Gastroesophageal sphincter (tissue), 4 donors: Measurements from ENCODE around the gene MICAL3. TPM values are rescaled to one million over a fixed set of nuclear protein-coding genes. Genes with fewer than 3 reads are reported as not detected.
"Not testable (repeated sequence)": the region's sequence is repeated elsewhere in the genome, so short reads cannot be mapped to it uniquely, and the experiment has no call there.

Experiments used
- ATAC-seq: fragments of 150-250 bp; one replicate; pipeline ENCODE4 v1.9.1; 2016; ENCODE audit warnings: mild to moderate bottlenecking, moderate library complexity
- H3K27ac ChIP-seq, 4 donors: fragments of 200-600 bp; sonication (generic) in 3 of 4; 1 replicate in 3 of 4; 2 replicates in 1 of 4; pipeline ENCODE4 v1.5.1; 2016 to 2019
- H3K27me3 ChIP-seq: fragments of 200-600 bp; sonication (generic); one replicate; pipeline ENCODE4 v1.5.1; 2019
- H3K36me3 ChIP-seq, 2 donors: fragments of 200-600 bp; sonication (generic); one replicate each; pipeline ENCODE4 v1.5.1; 2019; ENCODE audit warnings: control low read depth in 1 of 2
- H3K4me1 ChIP-seq, 3 donors: fragments of 200-600 bp; sonication (generic); 1 replicate in 2 of 3; 2 replicates in 1 of 3; pipeline ENCODE4 v1.5.1; 2016 to 2019; ENCODE audit warnings: control low read depth in 2 of 3
- H3K4me3 ChIP-seq, 2 donors: fragments of 200-600 bp; sonication (generic); one replicate each; pipeline ENCODE4 v1.5.1; 2019; ENCODE audit warnings: mild to moderate bottlenecking in 1 of 2, moderate library complexity in 1 of 2
- H3K9me3 ChIP-seq, 3 donors: fragments of 200-600 bp; sonication (generic); one replicate each; pipeline ENCODE4 v1.5.1; 2017 to 2019; ENCODE audit warnings: control low read depth in 2 of 3
- CTCF ChIP-seq, 4 experiments: fragments of 200-600 bp in 2 of 4; fragments of 450-650 bp in 2 of 4; sonication (generic) in 1 of 4; IDR thresholded peaks; one replicate each; pipeline ENCODE4 v1.5.1; 2017 to 2019; ENCODE audit warnings: antibody characterized with exemption in 4 of 4, mild to moderate bottlenecking in 2 of 4, moderate library complexity in 2 of 4
- EP300 ChIP-seq: sonication (generic); formaldehyde crosslinking; IDR thresholded peaks from one replicate; pipeline ENCODE4 v1.6.1; 2017; ENCODE audit warnings: antibody characterized with exemption, mild to moderate bottlenecking
- POLR2A ChIP-seq, 2 donors: fragments of 450-650 bp; IDR thresholded peaks; one replicate each; pipeline ENCODE4 v1.6.1; 2017; ENCODE audit warnings: antibody characterized with exemption in 2 of 2, mild to moderate bottlenecking in 2 of 2, moderate library complexity in 1 of 2
- POLR2AphosphoS5 ChIP-seq: sonication (generic); formaldehyde crosslinking; IDR thresholded peaks from one replicate; pipeline ENCODE4 v1.6.1; 2017; ENCODE audit warnings: antibody characterized with exemption
- WGBS, 2 donors: methylation state at CpG; one replicate each; pipeline ENCODE4 v1.1.5; 2018; ENCODE audit warnings: low coverage in 1 of 2; 5-methylcytosine and 5-hydroxymethylcytosine counted together
- total RNA-seq, 4 donors: library from RNA; depleted of rRNA; stranded (reverse); fragments of >200 nt; gene quantifications; one replicate each; pipeline ENCODE4 v1.1.0, GENCODE V29; 2016

MICAL3 gene
- total RNA-seq, 4 donors from 2014 or later, result 37.3 to 120 (median 51.5) TPM

DNA sequence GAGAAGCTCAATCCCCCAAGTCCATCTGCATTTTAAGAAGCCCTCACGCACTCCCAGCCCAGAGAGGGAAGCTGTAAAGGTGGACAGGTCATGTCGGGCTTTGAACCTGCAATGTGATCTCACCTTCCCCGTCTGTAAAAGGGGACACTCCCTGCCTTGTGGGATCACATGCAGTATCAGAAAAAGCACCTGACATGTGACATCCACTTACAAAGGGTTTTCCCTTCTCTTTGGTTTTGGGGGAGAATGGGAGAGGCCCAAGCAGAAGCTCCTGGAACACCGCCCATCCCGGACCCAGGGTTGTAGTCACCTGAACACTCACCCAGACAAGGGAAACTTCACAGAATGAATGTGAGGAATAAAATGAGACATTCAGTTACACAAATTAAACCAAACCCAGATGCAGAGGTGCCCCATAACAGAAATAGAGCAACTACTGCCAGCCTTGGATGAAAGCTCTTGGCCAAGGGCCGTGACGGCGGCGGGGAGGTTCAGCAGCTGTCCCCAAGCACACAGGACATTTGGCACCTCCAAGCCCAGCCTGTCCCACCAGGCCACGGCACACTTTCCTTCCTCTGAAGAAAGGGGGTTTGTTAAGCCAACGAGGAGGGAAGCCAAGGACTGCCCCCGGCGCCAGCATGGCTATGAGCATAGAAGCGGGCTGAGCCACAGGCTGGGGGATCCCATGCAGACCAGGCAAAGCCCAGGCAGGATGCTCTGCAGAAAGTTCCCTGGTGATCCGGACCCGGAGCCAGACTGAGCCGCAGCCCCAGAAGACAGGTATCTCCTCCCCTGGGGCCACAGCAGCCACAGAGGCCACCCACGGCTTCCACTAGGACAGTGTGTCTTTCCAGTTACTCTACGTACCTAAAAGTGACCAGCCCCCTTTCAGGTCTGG lies 253.9 kb downstream of the MICAL3 start:
- ATAC-seq, result no peak
- TF ChIP-seq EP300 (no peak), POLR2AphosphoS5 (no peak), POLR2A (IDR thresholded peaks at IDR 0.05) (no peak), CTCF (IDR thresholded peaks at IDR 0.05) (no peak)
- Histone ChIP-seq H3K4me1 (peaks cover 0 to 24% (median 13%) of the 10 kb centered on the region in 3 donors), H3K9me3 (no peaks in the 10 kb centered on the region), H3K27ac (no peak overlapping the region), H3K4me3 (no peak overlapping the region), H3K36me3 (no peaks in the 10 kb centered on the region), H3K27me3 (no peaks in the 10 kb centered on the region)
- 91 to 92% methylated on average over 2 to 5 of the region's 19 CpGs for WGBS, 2 donors

- H3K27me3 ChIP-seq, result no peaks in the 10 kb centered on the region
- 83 to 100% methylated on average over 4 to 5 of the region's 9 CpGs for WGBS, 2 donors
- H3K4me3 ChIP-seq, result no peak overlapping the region
- TF ChIP-seq POLR2AphosphoS5, result no peak
- no peak for TF ChIP-seq CTCF (IDR thresholded peaks at IDR 0.05)
- TF ChIP-seq POLR2A (IDR thresholded peaks at IDR 0.05), result no peak
- no peak for TF ChIP-seq EP300
- no peak overlapping the region for H3K27ac ChIP-seq
- no peak for ATAC-seq
- no peaks in the 10 kb centered on the region for H3K36me3 ChIP-seq
- peaks cover 0 to 19% (median 10%) of the 10 kb centered on the region in 3 donors for H3K4me1 ChIP-seq
- no peaks in the 10 kb centered on the region for H3K9me3 ChIP-seq
These were observed 254.7 kb downstream of the MICAL3 start for GRCh38 chr22:17769716-17770082.

DNA sequence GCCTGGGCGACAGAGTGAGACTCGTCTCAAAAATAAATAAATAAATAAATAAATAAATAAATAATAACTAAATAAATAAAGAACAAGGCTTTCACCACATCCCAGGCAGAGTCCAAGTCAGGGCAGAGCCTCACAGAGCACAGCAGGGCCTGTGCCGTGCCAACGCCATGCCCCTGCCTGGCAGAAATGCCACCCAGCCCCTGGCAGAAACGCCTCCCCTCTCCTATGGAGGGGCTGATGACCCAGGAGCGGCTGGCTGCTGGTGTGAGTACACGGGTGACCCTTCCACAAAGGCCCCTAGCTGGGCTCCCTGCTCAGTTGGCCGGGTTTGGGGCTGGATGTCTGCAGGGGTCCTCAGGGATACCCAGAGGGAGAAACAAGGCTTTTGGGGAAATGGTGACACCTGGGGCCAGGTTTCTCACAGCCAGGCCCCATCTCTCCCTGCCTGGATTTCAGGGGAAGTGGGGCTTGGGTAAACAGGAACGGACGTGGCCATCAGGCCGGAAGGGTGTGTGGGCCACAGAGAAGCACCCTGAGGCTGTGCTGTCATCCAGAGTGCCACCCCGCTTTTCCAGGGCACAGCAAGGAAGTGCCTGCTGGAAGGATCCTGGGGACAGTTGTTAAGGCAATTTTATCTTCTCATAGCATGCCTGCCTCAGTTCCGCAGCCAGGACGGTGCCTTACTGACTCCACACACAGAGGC lies 255.2 kb downstream of the MICAL3 start:
- no peak overlapping the region for H3K27ac ChIP-seq
- H3K4me3 ChIP-seq, result no peak overlapping the region
- no peak for TF ChIP-seq CTCF (IDR thresholded peaks at IDR 0.05)
- no peak for TF ChIP-seq EP300
- TF ChIP-seq POLR2AphosphoS5, result no peak
- TF ChIP-seq POLR2A (IDR thresholded peaks at IDR 0.05), result no peak
- H3K27me3 ChIP-seq, result no peaks in the 10 kb centered on the region
- no peaks in the 10 kb centered on the region for H3K9me3 ChIP-seq
- WGBS, 2 donors, result 93 to 97% methylated on average over 2 to 6 of the region's 14 CpGs
- H3K36me3 ChIP-seq, result no peaks in the 10 kb centered on the region
- no peak for ATAC-seq
- peaks cover 0 to 17% (median 8%) of the 10 kb centered on the region in 3 donors for H3K4me1 ChIP-seq

GRCh38 chr22:17767233-17768065 lies 256.9 kb downstream of the MICAL3 start:
- H3K4me3 ChIP-seq, result no peak overlapping the region
- H3K36me3 ChIP-seq, result no peaks in the 10 kb centered on the region
- no peak overlapping the region for H3K27ac ChIP-seq
- no peak for ATAC-seq
- peaks cover 0 to 2% (median 0%) of the 10 kb centered on the region in 3 donors for H3K4me1 ChIP-seq
- TF ChIP-seq EP300 (no peak), POLR2AphosphoS5 (no peak), CTCF (IDR thresholded peaks at IDR 0.05) (no peak), POLR2A (IDR thresholded peaks at IDR 0.05) (no peak)
- no peaks in the 10 kb centered on the region for H3K27me3 ChIP-seq
- WGBS, 2 donors, result 86 to 87% methylated on average over 4 to 14 of the region's 14 CpGs
- no peaks in the 10 kb centered on the region for H3K9me3 ChIP-seq

DNA sequence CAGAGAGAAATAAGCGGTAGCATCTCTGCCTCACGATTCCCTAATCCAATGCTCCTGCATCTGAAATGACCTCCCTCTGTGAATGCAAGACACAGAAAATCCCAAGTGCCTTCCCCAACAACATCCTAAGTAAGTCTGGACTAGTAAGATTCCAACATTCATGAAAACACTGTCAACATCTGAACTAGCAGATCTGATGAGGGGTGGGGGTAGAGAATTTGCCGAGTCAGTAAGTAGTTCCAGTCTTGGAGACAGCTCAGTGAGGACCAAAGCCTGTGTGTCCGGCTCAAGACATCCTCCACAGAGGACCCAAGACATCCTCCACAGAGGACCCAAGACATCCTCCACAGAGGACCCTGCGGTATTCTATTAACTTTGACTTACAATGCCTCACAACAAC lies 259.5 kb downstream of the MICAL3 start:
- WGBS, 2 donors, result 84 to 89% methylated on average over 1 to 5 of the region's 5 CpGs
- not testable (repeated sequence) for ATAC-seq

More for the DNA sequence above, 259.5 kb downstream of the MICAL3 start:
- H3K4me3 ChIP-seq, H3K4me1 ChIP-seq, H3K27ac ChIP-seq, H3K36me3 ChIP-seq, H3K9me3 ChIP-seq, H3K27me3 ChIP-seq: not testable (repeated sequence)
